GM12878 (cell line): ENCODE results near the gene SEMA4D. TPM values are rescaled to one million over a fixed set of nuclear protein-coding genes. Genes with fewer than 3 reads are reported as not detected.

Experiments
- ATAC-seq: fragments of 200-7000 bp; cut with Tn5 transposase; 3 replicates; pipeline ENCODE4 v1.9.1; 2020; ENCODE audit warnings: mild to moderate bottlenecking, moderate library complexity
- BruUV-seq: library from RNA; stranded (reverse); fragments of 400-500 nt; replicated peaks from 2 replicates; lab custom pipeline; 2021; lab: Mats Ljungman, UMichigan
- CTCF ChIA-PET: fragments of 300-600 bp; sonication (Branson Sonifier 250); formaldehyde crosslinking; extraction: SDS; loops from one replicate; lab custom pipeline; 2021; ENCODE audit warnings: inconsistent platforms; lab: Yijun Ruan, JAX
- POLR2A ChIA-PET: fragments of 350-600 bp; formaldehyde crosslinking; extraction: SDS; loops from one replicate; lab custom pipeline; 2021; ENCODE audit warnings: inconsistent platforms; lab: Charles Lee
- RAD21 ChIA-PET: fragments of 300-600 bp; sonication (Branson Sonifier 250); formaldehyde crosslinking; loops from one replicate; lab custom pipeline; 2023; ENCODE audit warnings: antibody characterized with exemption; ENCODE audit not compliant: unreplicated experiment; lab: Charles Lee
- SMC1A ChIA-PET: fragments of 300-600 bp; sonication (Branson Sonifier 250); formaldehyde crosslinking; loops from one replicate; lab custom pipeline; 2023; ENCODE audit not compliant: unreplicated experiment, uncharacterized antibody; lab: Charles Lee
- DNase-seq: peaks from one replicate; pipeline ENCODE4 v3.0.0-alpha.2; 2011; ENCODE audit warnings: low read depth, low spot score
- FAIRE-seq: peaks from 3 replicates; lab custom pipeline; 2011; peaks lifted over from hg19 to GRCh38; lab: Jason Lieb, UNC
- H2AFZ ChIP-seq: 2 replicates; pipeline ENCODE4 v1.6.0; 2011; ENCODE audit warnings: low read depth, low read length, control low read depth; ENCODE audit not compliant: control insufficient read depth
- H3K27ac ChIP-seq: 2 replicates; pipeline ENCODE4 v1.5.1; 2011; ENCODE audit warnings: control low read depth; ENCODE audit not compliant: control insufficient read depth, insufficient read depth
- H3K27me3 ChIP-seq, 2 experiments: replicated peaks in 1 of 2; 2 replicates each; pipeline versions ENCODE4 v1.6.0 to v1.6.1; 2011; ENCODE audit warnings: low read length in 1 of 2; ENCODE audit not compliant: control insufficient read depth in 2 of 2, insufficient read depth in 2 of 2
- H3K36me3 ChIP-seq, 2 experiments: 2 replicates each; pipeline ENCODE4 v1.5.1; 2011; ENCODE audit warnings: low read length in 1 of 2; ENCODE audit not compliant: control insufficient read depth in 2 of 2, insufficient read depth in 2 of 2
- H3K4me1 ChIP-seq: 2 replicates; pipeline ENCODE4 v1.6.1; 2011; ENCODE audit warnings: mild to moderate bottlenecking, low read length, moderate library complexity, mixed read lengths; ENCODE audit not compliant: control insufficient read depth, insufficient read depth
- H3K4me2 ChIP-seq: 2 replicates; pipeline ENCODE4 v1.6.0; 2011; ENCODE audit warnings: control low read depth; ENCODE audit not compliant: control insufficient read depth, insufficient read depth
- H3K4me3 ChIP-seq: fragments of 200-600 bp; sonication (generic); 2 replicates; pipeline ENCODE4 v1.5.1; 2016
- H3K79me2 ChIP-seq: 2 replicates; pipeline ENCODE4 v1.6.0; 2011; ENCODE audit warnings: low read length; ENCODE audit not compliant: control insufficient read depth, insufficient read depth
- H3K9ac ChIP-seq: 2 replicates; pipeline ENCODE4 v1.8.0; 2011; ENCODE audit warnings: low read length, control low read depth, mixed read lengths; ENCODE audit not compliant: control insufficient read depth, insufficient read depth
- H3K9me3 ChIP-seq: replicated peaks from 3 replicates; pipeline ENCODE4 v1.5.1; 2011; ENCODE audit warnings: mild to moderate bottlenecking, low read length; ENCODE audit not compliant: control insufficient read depth, insufficient read depth
- H4K20me1 ChIP-seq: 2 replicates; pipeline ENCODE4 v1.6.0; 2011; ENCODE audit not compliant: control insufficient read depth, insufficient read depth
- BCL3 ChIP-seq: IDR thresholded peaks from 2 replicates; pipeline ENCODE4 v1.6.1; 2011; ENCODE audit warnings: borderline replicate concordance, low read depth, mild to moderate bottlenecking, moderate library complexity, low read length; ENCODE audit not compliant: insufficient read depth, poor library complexity, severe bottlenecking
- CBX3 ChIP-seq: fragments of 200-600 bp; sonication (generic); IDR thresholded peaks from 2 replicates; pipeline ENCODE4 v1.6.1; 2016; ENCODE audit warnings: low read depth, borderline replicate concordance
- CREB1 ChIP-seq: IDR thresholded peaks from 2 replicates; pipeline ENCODE4 v1.6.1; 2012; ENCODE audit warnings: low read depth, mild to moderate bottlenecking, inconsistent platforms
- ETV6 ChIP-seq, 2 experiments: fragments of 450-650 bp in 1 of 2; IDR thresholded peaks in 1 of 2; conservative IDR thresholded peaks in 1 of 2; 2 replicates each; pipeline ENCODE4 v1.6.1; 2014; ENCODE audit warnings: antibody characterized with exemption in 1 of 2, borderline replicate concordance in 1 of 2, low read depth in 1 of 2, mild to moderate bottlenecking in 1 of 2, moderate library complexity in 1 of 2
- FOXM1 ChIP-seq: IDR thresholded peaks from 2 replicates; pipeline ENCODE4 v1.6.1; 2012; ENCODE audit warnings: low read depth, mild to moderate bottlenecking, inconsistent platforms, low read length, moderate library complexity
- HCFC1 ChIP-seq: fragments of 150-350 bp; IDR thresholded peaks from 2 replicates; pipeline ENCODE4 v1.6.1; 2014; ENCODE audit warnings: low read length
- IRF4 ChIP-seq: IDR thresholded peaks from 2 replicates; pipeline ENCODE4 v1.6.1; 2011; ENCODE audit warnings: low read depth, low read length
- NFIC ChIP-seq: IDR thresholded peaks from 2 replicates; pipeline ENCODE4 v1.6.1; 2012; ENCODE audit warnings: low read depth, mild to moderate bottlenecking, inconsistent platforms, low read length, moderate library complexity
- POU2F2 ChIP-seq: IDR thresholded peaks from 3 replicates; pipeline ENCODE4 v1.6.1; 2011; ENCODE audit warnings: low read depth, mild to moderate bottlenecking, low read length, borderline replicate concordance
- RFX5 ChIP-seq: IDR thresholded peaks from 2 replicates; pipeline ENCODE4 v1.6.1; 2011; ENCODE audit warnings: low read depth, low read length, improper control_type of control experiment
- RUNX3 ChIP-seq: IDR thresholded peaks from 2 replicates; pipeline ENCODE4 v1.6.1; 2012; ENCODE audit warnings: low read length, inconsistent platforms
- SIN3A ChIP-seq: IDR thresholded peaks from 2 replicates; pipeline ENCODE4 v1.6.1; 2012; ENCODE audit warnings: low read depth, low read length, improper control_type of control experiment
- SMARCA5 ChIP-seq: fragments of 450-650 bp; IDR thresholded peaks from 2 replicates; pipeline ENCODE4 v1.6.1; 2017; ENCODE audit warnings: mild to moderate bottlenecking
- SRF ChIP-seq, 2 experiments: IDR thresholded peaks; 2 replicates each; pipeline ENCODE4 v1.6.1; 2011; ENCODE audit warnings: low read depth in 2 of 2, low read length in 2 of 2, mild to moderate bottlenecking in 1 of 2, moderate library complexity in 1 of 2
- TCF12 ChIP-seq: IDR thresholded peaks from 2 replicates; pipeline ENCODE4 v1.6.1; 2011; ENCODE audit warnings: low read depth, mild to moderate bottlenecking, low read length
- USF2 ChIP-seq: IDR thresholded peaks from 2 replicates; pipeline ENCODE4 v1.6.1; 2011; ENCODE audit warnings: low read depth, low read length, improper control_type of control experiment, borderline replicate concordance
- ZBTB4 ChIP-seq: fragments of 450-650 bp; formaldehyde crosslinking; IDR thresholded peaks from 2 replicates; pipeline ENCODE4 v1.4.0; 2022; ENCODE audit warnings: mild to moderate bottlenecking, moderate library complexity
- ZNF24 ChIP-seq: fragments of 450-650 bp; IDR thresholded peaks from 2 replicates; pipeline ENCODE4 v1.6.1; 2017; ENCODE audit warnings: antibody characterized with exemption, mild to moderate bottlenecking
- whole genome bisulfite sequencing: methylation state at CpG from one replicate; pipeline ENCODE4 v1.1.6; 2016; ENCODE audit warnings: low lambda C conversion rate; ENCODE audit not compliant: insufficient replicate concordance, insufficient coverage; ENCODE audit errors: missing lambda C conversion rate; 5-methylcytosine and 5-hydroxymethylcytosine counted together
- in situ Hi-C: fragments of 300-500 bp; cut with MboI; formaldehyde crosslinking; loops from 9 replicates; pipeline ENCODE4 v1.14.3; 2018; ENCODE audit warnings: mixed read lengths
- intact Hi-C: fragments of 100-400 bp; cut with micrococcal nuclease; formaldehyde crosslinking; loops from one replicate; pipeline ENCODE4 v1.14.2; 2022; ENCODE audit not compliant: unreplicated experiment
- polyA plus RNA-seq, 11 experiments: library from polyadenylated mRNA; depleted of rRNA in 4 of 11; unstranded in 6 of 11; stranded (reverse) in 5 of 11; fragments of >200 nt; fragmentation: Nextera tagmentation in 4 of 11; fragmentation: Illumina TruSeq in 1 of 11; extraction: Ambion mirVana in 4 of 11; extraction: Trizol in 1 of 11; gene quantifications; 1 replicate in 1 of 11; 2 replicates in 10 of 11; pipeline versions ENCODE4 v1.2.1 to v1.2.3, GENCODE V29; 2011 to 2016; ENCODE audit warnings: inconsistent platforms in 2 of 11, missing spikeins in 2 of 11, low read depth in 1 of 11
- total RNA-seq, 4 experiments: library from RNA; depleted of rRNA in 3 of 4; stranded (reverse); fragments of >200 nt in 3 of 4; fragmentation: Illumina TruSeq in 1 of 4; extraction: Trizol in 1 of 4; gene quantifications; 2 replicates each; pipeline versions ENCODE4 v1.2.1 to v1.2.3, GENCODE V29; 2013 to 2021

SEMA4D gene
- total and polyA plus RNA-seq, 10 of the 15 experiments (the other 5 are each of a cell fraction or from before 2014, with no cell fraction given): 15.1 to 136 (median 39.6) TPM

GRCh38 chr9:89527084-89527483, 29.2 kb upstream of the SEMA4D start:
- ChIA-PET SMC1A (interaction anchor here (0.9 to 1.7 kb wide), 2 partner anchors 22 to 101 kb away, joined by 4 to 6 read pairs; no protein-coding TSS in a partner anchor), POLR2A (interaction anchor here (0.9 kb wide), 1 partner anchor 37 kb away, joined by 3 read pairs; no protein-coding TSS in a partner anchor), CTCF (interaction anchor here (1.0 to 1.3 kb wide), 3 partner anchors 22 to 98 kb away, joined by 3 to 4 read pairs (median 3); no protein-coding TSS in a partner anchor), RAD21 (no interaction called here)
- no TSS peak for BruUV-seq
- no peak overlapping the region for H3K27ac ChIP-seq
- WGBS: 35% methylated on average over 2 of the region's 2 CpGs
- H2AFZ ChIP-seq: no peak overlapping the region
- TF ChIP-seq RFX5: no peak
- TF ChIP-seq SIN3A: no peak
- no peak for TF ChIP-seq TCF12
- no peak for TF ChIP-seq CREB1
- TF ChIP-seq ZNF24: no peak
- TF ChIP-seq SRF (IDR thresholded peaks at IDR 0.05; ENCODE audit: low read depth in 2 of 2, low read length in 2 of 2): no peak
- no peak for TF ChIP-seq USF2
- no peak for TF ChIP-seq HCFC1
- no peak for TF ChIP-seq RUNX3
- TF ChIP-seq CBX3: no peak
- no peak for TF ChIP-seq ETV6 (conservative IDR thresholded peaks at IDR 0.05 in 1 of 2, IDR thresholded peaks at IDR 0.05 in 1 of 2; ENCODE audit: borderline replicate concordance in 1 of 2, low read depth in 1 of 2)
- TF ChIP-seq POU2F2: no peak
- TF ChIP-seq IRF4: no peak
- TF ChIP-seq FOXM1: no peak
- TF ChIP-seq ZBTB4 (CRISPR knock-in tag): no peak
- TF ChIP-seq NFIC: no peak
- no peak for TF ChIP-seq BCL3
- TF ChIP-seq SMARCA5: no peak
- no peak overlapping the region for H3K4me2 ChIP-seq
- H3K4me1 ChIP-seq: peaks cover 25% of the 10 kb centered on the region
- no peak for FAIRE-seq
- no peak for ATAC-seq
- H3K4me3 ChIP-seq: no peak overlapping the region
- no peak for DNase-seq
- no peaks in the 10 kb centered on the region; the same call in 2 of the 3 replicates for H3K9me3 ChIP-seq
- no peak overlapping the region for H3K9ac ChIP-seq
- intact Hi-C loops: no loop called here
- H3K36me3 ChIP-seq: no peaks in the 10 kb centered on the region
- no peaks in the 10 kb centered on the region for H4K20me1 ChIP-seq
- H3K79me2 ChIP-seq: no peaks in the 10 kb centered on the region
- in situ Hi-C loops: no loop called here
- no peaks in the 10 kb centered on the region for H3K27me3 ChIP-seq
